ENCODE measurements around the gene NHLRC1.
A peak's percentile ranks its signal among the peaks of the same experiment; 100 is the strongest.
"Not testable (repeated sequence)": the region's sequence is repeated elsewhere in the genome, so short reads cannot be mapped to it uniquely, and the experiment has no call there.

NHLRC1 gene

DNA sequence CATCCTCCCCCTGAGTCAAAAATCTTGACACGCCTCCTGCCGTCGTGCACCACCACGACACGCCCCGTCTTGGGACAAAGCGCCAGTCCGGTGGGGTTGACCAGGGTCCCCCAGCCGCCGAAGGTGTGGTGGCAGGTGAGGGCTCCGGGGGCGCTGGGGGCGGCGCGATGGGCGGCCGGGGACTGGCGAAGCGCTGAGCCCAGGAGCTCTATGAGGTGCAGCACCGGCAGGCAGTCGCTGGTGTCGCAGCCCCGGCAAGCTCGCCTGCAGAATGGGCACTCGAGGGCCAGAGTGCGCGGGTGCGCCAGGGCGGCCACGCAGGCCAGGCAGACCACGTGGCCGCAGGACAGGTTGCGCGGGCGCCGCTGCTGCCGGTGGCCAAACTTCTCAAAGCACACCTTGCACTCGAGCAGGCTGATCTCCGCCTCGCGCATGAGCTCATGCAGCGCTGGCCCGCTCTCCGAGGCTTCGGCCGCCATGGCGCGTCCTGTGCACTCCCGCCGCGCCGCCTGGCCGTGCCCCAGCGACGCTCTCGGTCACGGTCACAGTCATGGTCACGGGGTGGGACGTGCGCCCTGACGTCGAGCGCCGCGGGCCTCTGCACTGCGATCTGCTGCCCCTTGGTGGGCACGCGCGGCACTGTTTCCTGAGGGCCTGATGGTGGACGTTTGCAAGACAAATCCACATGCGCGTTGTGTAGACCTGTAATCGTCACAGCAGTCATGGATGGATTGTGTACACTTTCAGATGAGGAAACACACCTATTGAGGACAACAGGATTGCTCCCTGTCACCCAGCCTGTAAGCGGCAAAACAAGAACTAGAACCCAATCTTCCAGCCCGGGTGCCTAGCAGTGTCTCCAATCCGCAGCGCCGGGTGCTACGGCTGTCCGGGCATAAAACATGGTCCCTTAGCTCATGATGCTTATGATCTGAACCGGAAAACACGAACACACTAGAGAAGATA, at the start of gene NHLRC1:
TSS of gene NHLRC1 (minus strand) at position 550 of the 966 bp plus-strand sequence. CDS start at position 479, 71 bp downstream.
- DNase-seq = peak; percentile 94

DNA sequence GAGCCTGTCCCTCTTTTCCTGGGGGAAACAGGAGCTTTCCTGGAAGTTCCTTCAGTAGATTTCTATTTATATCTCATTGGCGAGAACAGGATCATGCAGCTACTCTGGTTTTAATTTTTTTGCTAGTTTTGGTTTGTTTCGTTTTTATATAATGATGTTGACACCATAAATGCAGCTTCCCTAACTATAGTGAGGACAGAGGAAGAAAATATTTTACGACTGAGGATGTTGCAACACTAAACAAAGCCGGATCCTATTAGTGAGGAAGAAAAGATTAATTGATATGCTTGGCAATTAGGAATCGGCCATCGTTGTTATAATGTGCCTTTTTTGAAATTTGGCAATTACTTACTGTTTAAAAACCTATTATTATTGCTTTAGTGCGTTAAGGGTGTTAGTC, 49.4 kb upstream of the NHLRC1 start:
- DNase-seq = no peak

DNA sequence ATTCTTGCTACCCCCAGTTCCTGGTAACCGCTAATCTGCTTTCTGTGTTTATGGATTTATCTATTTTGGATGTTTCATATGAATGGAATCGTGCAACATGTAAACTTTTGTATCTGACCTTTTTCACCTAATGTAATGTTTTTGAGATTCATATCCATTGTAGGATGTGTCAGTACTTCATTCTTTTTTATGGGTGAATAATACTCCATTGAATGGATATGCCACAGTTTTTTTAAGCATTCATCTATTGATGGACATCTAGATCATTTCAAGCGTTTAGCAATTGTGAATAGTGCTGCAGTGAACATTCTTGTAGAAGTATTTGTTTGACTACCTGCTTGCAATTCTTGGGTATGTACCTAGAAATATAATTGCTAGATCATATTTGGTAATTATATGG, 45.8 kb upstream of the NHLRC1 start:
- DNase-seq = no peak

DNA sequence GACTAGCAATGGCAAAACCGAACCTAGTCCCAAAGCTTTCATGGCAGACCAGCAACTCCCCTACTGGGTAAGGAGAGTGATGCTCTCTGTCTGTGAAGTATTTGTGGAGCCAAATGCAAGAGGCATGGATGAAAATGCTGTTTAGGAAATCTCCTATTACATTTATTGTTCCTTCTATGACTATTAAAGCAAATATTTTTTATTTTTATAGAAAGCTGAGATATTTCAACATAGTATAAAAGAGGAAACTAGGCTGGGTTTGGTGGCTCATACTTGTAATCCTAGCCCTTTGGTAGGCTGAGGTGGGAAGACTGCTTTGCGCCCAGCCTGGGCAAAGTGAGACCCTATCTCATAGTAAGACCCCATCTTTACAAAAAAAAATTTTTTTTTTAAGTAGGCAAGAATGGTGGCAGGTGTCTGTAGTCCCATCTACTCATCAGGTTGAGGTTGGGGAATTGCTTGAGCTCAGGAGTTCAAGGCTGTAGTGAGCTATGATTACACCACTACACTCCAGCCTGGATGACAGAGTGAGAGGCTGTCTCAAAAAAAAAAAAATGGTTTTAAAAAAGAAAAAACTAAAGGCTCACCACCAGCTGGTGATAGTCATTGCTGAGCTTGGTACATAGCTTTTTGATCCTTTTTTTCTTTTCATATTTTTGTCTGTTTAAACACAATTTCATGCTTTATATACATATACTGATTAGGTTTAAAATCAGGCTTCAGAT, 44.0 kb upstream of the NHLRC1 start:
- no peak for DNase-seq

DNA sequence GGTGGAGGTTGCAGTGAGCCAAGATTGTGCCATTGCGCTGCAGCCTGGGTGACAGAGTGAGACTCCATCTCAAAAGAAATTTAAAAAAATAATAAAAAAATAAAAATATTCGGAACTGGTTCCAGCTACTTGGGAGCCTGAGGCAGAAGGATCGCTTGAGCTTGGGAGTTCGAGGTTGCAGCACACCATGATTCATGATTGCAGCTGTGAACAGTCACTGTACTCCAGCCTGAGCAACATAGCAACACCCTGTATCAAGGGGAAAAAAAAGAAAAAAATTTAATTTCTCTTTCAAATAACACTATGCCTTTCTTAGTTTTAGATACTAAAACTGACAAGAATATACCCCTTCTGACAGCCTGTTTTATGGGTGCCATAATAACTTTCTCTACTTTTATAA, 43.3 kb upstream of the NHLRC1 start:
- no peak for DNase-seq

DNA sequence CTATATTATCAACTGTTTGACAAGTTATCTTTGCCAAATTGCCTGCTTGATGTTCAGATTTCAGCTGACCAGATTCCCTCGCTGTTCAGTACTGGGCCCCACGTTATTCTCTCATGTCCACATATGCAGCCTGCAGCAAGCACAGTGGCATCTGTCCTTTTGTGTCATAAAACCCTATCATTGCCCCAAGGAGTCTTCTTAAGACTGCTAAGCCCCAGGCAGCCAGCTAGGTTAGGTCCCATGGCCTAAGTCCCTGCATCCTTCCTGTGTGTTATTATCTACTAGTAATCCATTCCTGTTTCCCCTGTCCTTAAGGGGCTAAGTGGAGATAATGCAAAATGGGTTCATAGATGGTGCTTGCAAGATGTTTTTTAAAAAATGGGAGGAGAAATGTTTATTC, 39.9 kb upstream of the NHLRC1 start:
- DNase-seq = no peak

DNA sequence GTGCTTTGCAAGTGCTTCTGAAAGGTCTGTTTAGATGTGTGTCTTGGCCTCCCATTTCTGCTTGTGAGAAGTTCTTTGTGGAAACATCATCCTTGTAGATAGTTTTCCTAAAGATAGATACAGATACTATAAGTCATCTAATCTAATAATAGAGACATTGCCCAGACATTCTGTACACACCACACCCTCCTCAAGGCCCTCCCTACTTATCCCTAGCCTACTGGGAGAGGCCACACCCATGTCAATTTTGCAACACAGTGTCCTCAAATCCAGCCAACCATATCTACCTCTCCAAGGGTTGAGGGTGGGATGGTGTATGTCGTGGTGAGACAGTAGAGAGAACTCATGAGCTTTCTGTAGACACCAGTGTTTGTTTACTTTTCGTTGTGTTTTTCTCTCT, 39.0 kb upstream of the NHLRC1 start:
- DNase-seq = peak; percentile 47

DNA sequence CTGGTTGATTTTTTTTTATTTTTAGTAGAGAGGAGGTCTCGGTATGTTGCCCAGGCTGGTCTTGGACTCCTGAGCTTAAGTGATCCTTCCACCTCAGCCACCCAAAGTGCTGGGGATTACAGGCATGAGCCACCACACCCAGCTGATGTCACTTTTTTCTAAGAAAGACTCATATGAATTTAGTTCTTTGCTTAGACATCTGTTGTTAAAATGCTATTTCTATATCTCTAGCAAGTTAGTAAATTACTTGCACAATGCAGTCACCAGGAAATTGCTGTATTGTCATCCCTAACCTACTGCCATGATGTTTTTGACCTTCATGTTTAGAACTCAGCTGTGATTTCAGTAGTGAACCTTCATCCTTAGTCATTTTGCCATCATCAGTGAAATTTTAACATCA, 38.4 kb upstream of the NHLRC1 start:
- DNase-seq = no peak

DNA sequence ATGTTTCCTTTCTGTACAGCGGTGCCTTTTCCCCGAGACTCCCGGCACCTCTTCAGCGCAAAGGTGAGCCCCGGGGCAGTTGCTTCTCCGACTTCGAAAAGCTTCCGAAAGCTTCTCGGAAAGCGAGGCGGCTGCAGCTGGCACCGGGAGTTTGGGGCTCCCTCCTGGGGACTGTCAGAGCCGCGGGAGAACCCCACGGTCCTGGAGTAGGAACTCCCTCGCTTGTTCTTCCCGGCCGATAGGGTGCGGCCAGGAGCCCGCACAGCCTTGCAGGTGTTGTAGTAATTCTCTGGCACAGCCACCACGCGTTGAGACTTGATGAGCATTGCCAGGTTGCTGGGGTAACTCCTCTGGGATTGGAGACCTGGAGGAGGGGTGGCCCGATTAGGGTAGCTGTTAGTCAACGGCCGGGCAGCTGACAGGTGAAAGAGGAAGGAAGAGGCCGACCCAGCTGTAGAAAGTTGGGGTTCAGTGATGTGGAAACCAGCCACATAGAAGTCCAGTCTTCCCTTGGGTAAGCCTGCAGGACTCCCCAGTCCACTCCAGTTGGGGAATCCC, 33.5 kb upstream of the NHLRC1 start:
- DNase-seq = peak; percentile 72

DNA sequence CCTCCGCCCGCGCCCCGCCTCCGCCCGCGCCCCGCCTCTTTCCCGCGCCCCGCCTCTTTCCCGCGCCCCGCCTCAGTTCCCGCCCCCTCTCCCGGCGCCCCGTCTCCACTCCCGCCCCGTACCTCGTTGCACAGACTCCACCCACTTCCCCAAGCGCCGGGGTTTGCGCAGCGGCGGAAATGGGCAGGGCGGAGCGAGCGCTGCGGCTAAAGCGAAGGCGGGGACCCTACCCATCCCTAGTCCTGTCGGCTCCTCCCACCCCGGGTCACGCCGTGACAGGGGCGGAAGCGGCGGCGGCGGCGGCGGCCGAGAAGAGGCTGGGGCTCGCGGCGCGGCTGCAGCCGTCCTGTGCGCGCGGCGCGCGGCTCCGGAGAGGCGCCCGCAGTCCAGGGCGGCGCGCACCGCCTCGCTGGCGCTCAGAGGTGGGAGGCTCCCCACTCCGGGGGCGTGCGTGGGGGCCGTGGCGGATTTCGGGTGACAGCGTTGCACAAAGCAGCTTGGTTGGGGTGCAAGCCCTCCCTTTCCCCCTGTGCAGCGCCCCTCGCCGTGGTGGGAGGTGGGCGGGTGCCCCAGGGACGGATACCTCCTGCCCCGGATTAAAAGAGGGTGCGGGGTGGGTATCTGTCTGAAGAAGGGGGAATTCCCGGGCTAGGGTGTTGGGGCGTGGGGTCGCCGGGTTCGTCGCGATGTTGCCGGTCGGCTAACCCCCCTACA, 32.8 kb upstream of the NHLRC1 start, which contains the start of gene KDM1B:
TSS of gene KDM1B (plus strand) at position 273 of the 714 bp plus-strand sequence. CDS start 4,474 bp downstream, outside the sequence.
- DNase-seq = peak; percentile 99

DNA sequence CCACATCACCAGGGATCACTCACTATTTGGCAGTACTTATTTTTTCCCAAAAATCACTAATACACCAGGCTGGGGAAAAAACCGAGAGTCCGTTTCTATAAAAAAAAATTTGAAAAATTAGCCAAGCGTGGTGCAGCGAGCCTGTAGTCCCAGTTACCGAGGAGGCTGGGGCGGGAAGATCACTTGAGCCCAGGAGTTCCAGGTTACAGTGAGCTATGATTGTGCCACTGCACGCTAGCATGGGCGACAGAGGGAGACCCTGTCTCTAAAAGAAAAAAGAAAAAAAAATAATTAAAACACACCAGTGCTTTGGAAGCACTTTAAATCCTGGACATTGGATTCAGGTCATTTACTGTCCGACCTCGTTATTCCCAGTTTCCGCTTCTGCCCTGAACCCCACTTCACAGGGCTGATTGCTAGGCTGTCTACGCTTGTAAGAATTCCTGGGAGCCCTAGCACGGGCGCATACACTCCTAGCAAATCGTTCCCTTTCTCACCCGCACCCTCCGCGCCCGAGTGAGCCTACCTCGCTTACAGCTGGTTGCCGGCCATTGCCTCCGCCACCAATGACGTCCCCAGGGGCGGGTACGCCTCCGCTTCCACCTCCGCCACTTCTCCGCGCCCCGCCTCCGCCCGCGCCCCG, 32.2 kb upstream of the NHLRC1 start, which contains the start of gene TPMT:
TSS of gene TPMT (minus strand) at position 571 of the 643 bp plus-strand sequence. CDS start 5,950 bp downstream, outside the sequence.
- DNase-seq = peak; percentile 38

DNA sequence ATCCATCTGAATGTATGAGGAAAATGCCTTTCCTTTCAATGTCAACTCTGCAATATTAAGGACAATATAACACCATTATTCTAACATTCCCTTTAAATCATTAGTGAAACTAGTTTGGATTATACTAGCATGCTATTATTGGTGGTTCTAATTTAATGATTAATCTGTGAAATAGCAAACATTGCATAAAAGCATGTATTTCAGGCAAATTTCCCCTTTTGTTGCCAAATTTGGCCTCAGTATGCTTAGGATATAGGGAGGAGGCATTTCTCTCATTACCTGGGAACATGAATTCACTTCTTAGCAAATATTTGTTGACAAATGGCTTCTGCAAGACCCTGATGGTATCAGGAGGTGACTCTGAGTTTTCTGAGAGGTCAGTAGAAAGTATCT, 30.8 kb upstream of the NHLRC1 start:
- no peak for DNase-seq

DNA sequence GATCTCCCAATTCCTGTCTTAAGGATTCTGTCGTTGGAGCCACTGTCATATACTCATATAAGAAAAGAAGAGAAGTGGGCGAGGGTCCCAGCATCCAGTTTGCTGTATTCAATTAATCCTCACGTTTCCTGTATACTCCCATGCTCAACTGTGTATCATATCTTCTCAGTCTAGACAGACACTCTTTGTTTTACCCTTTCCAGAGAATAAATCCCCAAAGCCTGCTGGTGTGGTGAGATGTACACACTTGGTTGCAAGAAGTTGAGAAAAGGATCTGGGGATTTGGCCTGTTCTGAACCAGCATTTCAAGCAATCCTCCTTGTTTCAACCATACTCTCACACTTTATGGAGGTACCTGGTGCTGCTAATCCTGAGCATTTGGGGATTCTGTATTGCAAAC, 29.3 kb upstream of the NHLRC1 start:
- DNase-seq = no peak

DNA sequence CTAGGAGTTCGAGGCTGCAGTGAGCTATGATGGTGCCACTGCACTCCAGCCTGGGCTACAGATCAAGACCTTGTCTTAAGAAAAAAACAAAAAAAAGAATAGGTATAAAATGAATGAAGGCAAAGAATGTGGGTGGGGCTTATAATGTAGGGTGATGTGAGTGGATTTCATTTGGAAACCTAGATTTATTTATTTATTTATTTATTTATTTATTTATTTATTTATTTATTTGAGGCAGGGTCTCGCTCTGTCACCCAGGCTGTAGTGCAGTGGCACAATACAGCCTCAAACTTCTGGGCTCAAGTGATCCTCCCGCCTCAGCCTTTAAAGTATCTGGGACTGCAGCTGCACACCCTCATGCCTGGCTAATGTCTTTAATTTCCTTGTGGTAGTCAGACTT, 28.9 kb upstream of the NHLRC1 start:
- not testable (repeated sequence) for DNase-seq

DNA sequence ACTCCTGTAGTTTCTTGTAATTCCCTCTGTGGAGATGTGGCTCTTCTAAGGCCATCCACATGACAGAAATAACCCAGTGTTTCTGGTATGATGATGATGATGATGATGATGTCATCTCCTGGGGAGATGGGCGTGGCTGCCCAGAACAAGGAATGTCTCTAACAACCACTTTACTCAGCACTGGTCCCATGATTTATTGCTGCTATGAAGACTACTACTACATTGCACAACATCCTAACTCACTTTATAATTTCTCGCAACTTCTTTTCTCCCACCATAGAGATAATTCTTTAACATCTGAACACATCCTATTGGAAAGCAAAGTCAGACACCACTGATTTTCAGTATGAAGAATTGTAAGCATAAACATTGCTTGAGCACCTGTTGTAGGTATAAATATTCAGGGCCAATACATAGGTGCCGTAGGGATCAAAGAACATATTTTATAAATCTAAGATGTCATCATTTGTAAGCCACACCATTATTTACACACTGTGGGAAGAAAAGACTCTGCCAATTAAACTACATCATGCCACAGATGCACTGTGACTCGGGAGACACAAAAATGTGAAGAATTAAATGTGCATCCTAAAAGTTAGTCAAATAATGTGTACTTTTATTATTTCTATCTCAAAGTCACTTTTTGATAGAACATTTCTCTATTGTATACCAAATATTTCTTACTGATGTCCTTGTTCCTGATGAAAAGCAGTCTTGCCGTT, 26.0 kb upstream of the NHLRC1 start:
- no peak for DNase-seq

DNA sequence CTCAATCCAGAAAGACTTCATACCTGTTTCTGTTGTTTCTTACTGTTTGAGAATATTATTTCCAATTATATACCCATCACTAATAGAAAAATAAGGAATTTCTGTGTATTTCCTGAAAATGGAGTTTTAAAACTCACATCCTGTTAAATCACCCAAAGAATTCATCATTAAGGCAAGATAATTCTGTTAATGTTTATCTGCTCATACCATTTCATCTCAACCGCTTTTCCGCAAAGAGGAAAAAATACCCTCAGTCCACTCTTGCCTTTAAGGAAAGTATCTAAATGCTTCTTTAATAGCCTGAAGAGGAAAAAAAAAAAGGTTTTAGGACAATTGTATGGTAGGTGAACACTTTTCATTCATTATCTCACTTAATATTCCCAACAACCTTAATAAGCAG, 25.1 kb upstream of the NHLRC1 start:
- DNase-seq = no peak

DNA sequence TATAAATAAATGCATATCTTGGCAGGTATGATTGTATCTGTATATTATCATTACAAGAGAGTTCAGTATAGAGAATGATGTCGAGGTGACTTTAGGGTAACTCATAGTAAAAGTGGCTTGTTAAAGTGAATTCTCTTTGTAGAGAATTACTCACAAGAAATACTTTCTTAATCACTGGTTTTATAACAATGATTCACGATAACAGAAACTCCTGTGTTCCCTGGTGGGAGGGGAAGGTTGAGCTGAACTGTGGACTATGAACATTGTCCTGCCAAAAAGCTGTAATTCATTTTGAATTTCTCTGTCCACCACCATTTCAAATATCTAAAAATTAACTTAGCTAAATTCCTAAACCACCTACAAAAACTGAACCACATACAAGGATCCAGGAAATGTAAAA, 24.7 kb upstream of the NHLRC1 start:
- DNase-seq = no peak

DNA sequence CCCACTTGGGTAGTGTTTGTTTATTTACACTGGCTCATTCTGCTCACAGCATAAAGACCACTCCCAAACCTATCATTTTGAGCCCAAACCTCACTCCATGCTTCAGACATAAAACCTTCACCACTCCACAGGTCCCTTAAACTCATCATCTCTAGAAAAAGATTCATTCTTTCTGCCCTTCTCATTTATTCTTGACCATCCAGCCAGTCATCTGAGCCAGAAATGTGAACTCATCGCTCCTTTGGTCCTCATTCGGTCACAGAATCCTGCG, 20.0 kb upstream of the NHLRC1 start:
- DNase-seq = no peak

DNA sequence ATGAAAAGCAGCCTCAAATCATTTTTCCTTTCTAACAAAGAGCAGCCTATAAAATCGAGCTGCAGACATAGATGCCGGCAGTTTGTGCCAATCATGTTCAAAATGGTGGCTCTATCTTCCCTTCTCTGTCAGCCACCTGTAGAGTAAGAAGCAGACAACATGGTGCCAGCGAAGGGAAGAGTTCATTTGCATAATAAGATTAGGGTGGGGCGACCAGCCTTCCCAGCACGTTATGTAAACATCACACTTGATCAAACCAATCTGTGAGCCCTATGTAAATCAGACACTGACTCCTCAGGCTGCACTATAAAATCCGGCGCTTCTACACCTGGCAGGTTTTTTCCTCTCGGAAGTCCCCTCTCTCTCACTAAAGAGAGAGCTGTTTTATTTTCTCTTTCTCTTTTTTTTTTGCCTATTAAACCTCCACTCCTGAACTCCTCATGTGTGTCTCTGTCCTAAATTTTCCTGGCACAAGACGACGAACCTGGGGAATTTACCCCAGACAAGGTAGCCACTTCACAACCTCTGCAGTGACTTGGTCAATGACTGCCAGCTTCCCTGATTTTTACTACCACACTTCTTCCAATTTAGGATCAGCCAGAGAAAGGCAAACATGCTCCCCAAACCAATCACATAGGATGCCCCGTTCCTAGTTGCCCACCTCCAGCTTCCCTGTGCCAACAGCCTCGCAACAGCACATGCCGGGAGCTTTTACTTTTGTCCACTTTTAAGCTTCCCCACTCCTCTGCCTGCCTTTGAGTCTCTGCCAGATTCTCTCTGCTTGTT, 19.5 kb upstream of the NHLRC1 start:
- no peak for DNase-seq

DNA sequence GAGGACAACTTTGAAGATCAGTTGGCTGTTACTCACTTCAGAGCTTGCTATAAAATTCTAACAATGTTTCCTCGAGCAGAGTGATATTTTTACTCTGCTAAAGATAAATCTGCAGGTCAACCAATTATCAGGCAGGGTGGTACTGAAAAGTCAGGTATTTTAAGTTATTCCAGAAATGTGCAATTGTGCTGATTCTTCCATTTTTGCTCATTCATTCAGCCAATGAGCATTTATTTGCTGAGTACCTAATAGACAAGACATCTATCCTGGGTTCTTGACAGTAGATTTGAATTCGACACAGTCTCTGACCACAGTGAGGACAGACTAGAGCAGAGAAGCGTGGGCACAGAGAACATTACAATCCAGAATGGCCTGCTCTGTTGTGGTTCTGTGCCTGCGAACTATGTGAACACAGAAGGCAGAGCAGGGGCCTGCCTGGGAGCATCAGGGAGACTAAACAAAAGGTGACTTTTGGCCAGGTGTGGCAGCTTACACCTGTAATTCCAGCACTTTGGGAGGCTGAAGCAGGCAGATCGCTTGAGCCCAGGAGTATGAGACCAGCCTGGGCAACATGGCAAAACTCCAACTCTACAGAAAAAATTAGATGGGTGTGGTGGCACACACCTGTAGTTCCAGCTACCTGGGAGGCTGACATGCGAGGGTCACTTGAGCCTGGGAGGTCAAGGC, 17.6 kb upstream of the NHLRC1 start:
- no peak for DNase-seq
